ENCODE results near the gene PTHLH. TPM values are rescaled to one million over a fixed set of nuclear protein-coding genes. Genes with fewer than 3 reads are reported as not detected.

Gene PTHLH
- total RNA-seq, 1 experiment from 2014 or later: 0.35 TPM

- Histone ChIP-seq H4K8ac (replicated peaks; ENCODE audit: insufficient read length, low read depth, low read length) (no peak overlapping the region), H3K79me1 (ENCODE audit: insufficient read depth, low read depth, low read length, poor library complexity, severe bottlenecking) (no peaks in the 10 kb centered on the region), H3T11ph (ENCODE audit: low read length) (no peak overlapping the region), H4K91ac (ENCODE audit: insufficient read length, low read depth, low read length) (no peak overlapping the region), H3K18ac (ENCODE audit: insufficient read length, low read depth, low read length) (no peak overlapping the region), H3K9ac (ENCODE audit: extremely low read depth, insufficient read length, low read length) (no peak overlapping the region), H2BK20ac (ENCODE audit: low read depth, low read length, poor library complexity, severe bottlenecking) (no peak overlapping the region), H3K56ac (ENCODE audit: insufficient read length, low read depth, low read length) (no peak overlapping the region), H3K79me2 (ENCODE audit: insufficient read depth, low read length) (no peaks in the 10 kb centered on the region), H3K27me3 (ENCODE audit: insufficient read depth, low read length) (peaks cover 3% of the 10 kb centered on the region; the same call in 1 of the 2 replicates), H2AFZ (ENCODE audit: low read length) (no peak overlapping the region), H3K4me1 (ENCODE audit: insufficient read depth, low read length) (no peaks in the 10 kb centered on the region), H2BK15ac (ENCODE audit: low read depth, low read length) (no peak overlapping the region), H2BK120ac (ENCODE audit: low read depth, low read length, poor library complexity, severe bottlenecking) (no peak overlapping the region), H3K14ac (ENCODE audit: insufficient read depth, low read length) (no peak overlapping the region), H4K5ac (ENCODE audit: insufficient read length, low read depth, low read length) (no peak overlapping the region), H3K23ac (ENCODE audit: insufficient read length, low read depth, low read length) (no peak overlapping the region), H3K9me3 (ENCODE audit: control insufficient read depth, low read depth, low read length) (no peaks in the 10 kb centered on the region), H3K4ac (ENCODE audit: low read depth, low read length) (no peak overlapping the region), H2BK12ac (ENCODE audit: insufficient read length, low read depth, low read length) (no peak overlapping the region), H3K23me2 (ENCODE audit: insufficient read length, low read depth, low read length, poor library complexity, severe bottlenecking) (no peaks in the 10 kb centered on the region), H3K4me2 (ENCODE audit: insufficient read depth, insufficient read length, low read length) (no peak overlapping the region), H2AK5ac (ENCODE audit: insufficient read length, low read length) (no peak overlapping the region), H2BK5ac (ENCODE audit: insufficient read length, low read length) (no peak overlapping the region), H4K20me1 (ENCODE audit: control insufficient read depth, insufficient read depth, insufficient read length) (no peaks in the 10 kb centered on the region), H3K27ac (ENCODE audit: insufficient read length, low read depth, low read length) (no peak overlapping the region)
- TF ChIP-seq CTCF (conservative IDR thresholded peaks at IDR 0.05): no peak
- Mint-ChIP-seq H3K4me3 (no peak overlapping the region), H3K27me3 (ENCODE audit: low read depth) (peaks cover 35% of the 10 kb centered on the region), H3K36me3 (ENCODE audit: insufficient read depth in 1 of 3, low read depth in 3 of 3) (no peaks in the 10 kb centered on the region), H3K4me1 (peaks cover 3 to 8% of the 10 kb centered on the region in 2 experiments), H3K9me3 (no peaks in the 10 kb centered on the region), H3K27ac (no peak overlapping the region)
- DNase-seq: no peak
- WGBS (ENCODE audit: extremely low coverage, insufficient read length, low lambda C conversion rate): no CpG with 5 or more reads among the region's 2 CpGs
Observed at GRCh38 chr12:27982385-27982784, 9.9 kb upstream of the PTHLH start.

Measured in H9 (cell line).